ENCODE results near the gene AKAP8.

DNA sequence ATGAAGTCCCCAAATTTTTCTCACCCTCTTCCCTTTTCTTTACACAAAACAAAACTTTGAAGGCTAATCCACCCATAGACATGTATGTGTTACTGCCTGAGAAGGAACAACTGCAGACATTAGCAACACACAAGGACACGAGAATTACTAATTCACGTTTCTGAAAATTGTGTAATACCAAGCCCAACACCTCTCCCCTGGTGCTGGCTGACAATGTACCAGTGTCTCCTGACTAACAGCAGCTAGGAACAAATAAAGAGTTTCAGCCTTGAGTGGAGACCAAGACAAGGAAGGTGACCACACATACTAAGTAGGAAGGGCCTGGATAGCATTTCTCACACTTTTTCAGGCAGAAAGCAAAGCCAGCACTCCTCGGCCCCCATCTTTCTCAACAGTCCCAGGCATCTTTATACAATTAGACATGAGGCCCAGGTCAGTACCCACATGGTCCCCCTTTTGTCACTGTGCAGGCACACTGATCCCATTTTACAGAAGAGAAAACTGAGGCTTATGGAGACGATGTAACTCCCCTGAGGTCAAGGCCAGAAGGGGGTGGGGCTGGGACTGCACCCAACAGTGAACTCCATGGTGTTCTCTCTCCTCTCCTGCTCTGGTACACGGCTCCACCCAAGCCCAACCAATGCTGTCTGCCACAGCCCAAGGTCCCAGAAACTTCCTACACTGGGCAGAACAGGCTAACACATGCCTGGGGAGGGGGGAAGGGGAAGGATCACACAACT is 55.9 kb downstream of the AKAP8 start:
- TF ChIP-seq SUZ12 (IDR thresholded peaks at IDR 0.05; ENCODE audit: extremely low read depth, insufficient read depth, insufficient read length) (no peak), YY1 (IDR thresholded peaks at IDR 0.05; ENCODE audit: insufficient read depth, insufficient read length) (no peak)

All from NT2/D1 (cell line).